ENCODE results near the gene SAMM50. TPM values are rescaled to one million over a fixed set of nuclear protein-coding genes. Genes with fewer than 3 reads are reported as not detected.

Gene SAMM50
- total RNA-seq, 1 experiment from 2014 or later, result 49.1 TPM

GRCh38 chr22:43983808-43984207 lies 28.6 kb downstream of the SAMM50 start:
- Histone ChIP-seq H3K27ac (no peak overlapping the region), H3K4me3 (no peak overlapping the region), H3K27me3 (no peaks in the 10 kb centered on the region), H3K4me1 (no peaks in the 10 kb centered on the region), H3K9me3 (replicated peaks) (no peaks in the 10 kb centered on the region), H3K36me3 (peaks cover 13% of the 10 kb centered on the region)
- DNase-seq, result no peak

GRCh38 chr22:43985532-43985931 lies 30.3 kb downstream of the SAMM50 start:
- Histone ChIP-seq H3K4me1 (no peaks in the 10 kb centered on the region), H3K27ac (no peak overlapping the region), H3K4me3 (no peak overlapping the region), H3K36me3 (peaks cover 13% of the 10 kb centered on the region), H3K9me3 (replicated peaks) (no peaks in the 10 kb centered on the region), H3K27me3 (no peaks in the 10 kb centered on the region)
- DNase-seq, result no peak

DNA sequence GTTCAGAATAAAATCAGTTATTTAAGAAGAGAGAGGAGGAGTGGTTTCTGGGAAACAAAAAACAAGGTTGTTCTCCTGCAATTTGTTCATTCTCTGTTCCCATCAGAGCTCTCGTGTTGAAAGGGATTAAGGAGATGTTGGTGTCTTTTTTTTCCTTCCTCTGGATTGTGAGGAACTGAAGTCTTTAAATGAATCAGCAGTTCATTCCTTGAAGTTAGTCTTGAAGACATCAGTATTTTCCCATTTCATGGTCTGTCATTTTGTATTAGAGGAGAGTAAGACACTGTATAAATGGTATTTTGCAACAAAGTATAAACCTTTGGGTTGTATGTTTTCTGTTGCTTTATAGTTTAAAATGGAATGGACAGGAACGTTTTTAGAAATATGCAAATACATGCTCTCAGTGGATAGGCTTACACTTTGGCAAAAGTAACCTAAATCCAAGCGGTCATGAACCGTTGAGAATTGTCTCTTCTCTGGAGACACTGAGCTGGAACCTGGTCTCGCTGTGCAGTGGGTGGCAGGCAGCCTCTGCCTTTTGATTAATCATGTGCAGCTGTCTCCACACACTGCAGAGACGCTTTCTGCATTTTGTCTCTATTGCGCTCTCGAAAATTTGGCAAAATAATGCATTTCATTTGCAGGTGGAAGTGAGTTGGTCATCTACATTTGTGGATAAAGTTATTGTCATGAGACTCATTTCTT lies 33.0 kb downstream of the SAMM50 start:
- DNase-seq, result peak; percentile 22 to 30
- Histone ChIP-seq H3K9me3 (replicated peaks) (no peaks in the 10 kb centered on the region), H3K27ac (no peak overlapping the region), H3K4me3 (no peak overlapping the region), H3K27me3 (no peaks in the 10 kb centered on the region), H3K4me1 (0 out of 2 replicates have a peak, but pooled peaks cover 1% of the 10 kb centered on the region), H3K36me3 (peaks cover 3% of the 10 kb centered on the region; the same call in 1 of the 2 replicates)

GRCh38 chr22:43988960-43989359 lies 33.7 kb downstream of the SAMM50 start:
- DNase-seq, result no peak
- no peaks in the 10 kb centered on the region for H3K9me3 ChIP-seq (replicated peaks)
- no peaks in the 10 kb centered on the region for H3K27me3 ChIP-seq
- no peak overlapping the region for H3K4me3 ChIP-seq
- no peak overlapping the region for H3K27ac ChIP-seq
- H3K36me3 ChIP-seq, result peaks cover under 1% of the 10 kb centered on the region; the same call in 1 of the 2 replicates
- 0 out of 2 replicates have a peak, but pooled peaks cover 2% of the 10 kb centered on the region for H3K4me1 ChIP-seq

DNA sequence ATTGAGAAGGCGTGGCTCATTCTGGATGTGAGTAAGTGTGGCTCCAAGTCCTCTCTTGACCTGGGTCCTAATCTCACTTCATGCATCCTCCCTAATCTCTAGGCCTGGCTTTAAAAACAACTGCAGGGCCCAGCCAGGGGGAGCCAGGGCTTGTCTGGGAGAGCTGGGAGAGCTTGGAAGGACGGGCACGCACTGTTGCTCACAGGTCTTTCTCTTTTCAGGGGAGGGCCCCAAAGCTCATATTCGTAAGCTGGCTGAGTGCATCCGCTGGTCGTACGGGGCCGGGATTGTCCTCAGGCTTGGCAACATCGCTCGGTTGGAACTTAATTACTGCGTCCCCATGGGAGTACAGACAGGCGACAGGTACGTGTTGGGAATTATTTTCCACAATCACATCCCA lies 34.8 kb downstream of the SAMM50 start:
- H3K36me3 ChIP-seq, result no peaks in the 10 kb centered on the region; the same call in 1 of the 2 replicates
- H3K27me3 ChIP-seq, result no peaks in the 10 kb centered on the region
- no peak for DNase-seq
- H3K27ac ChIP-seq, result no peak overlapping the region
- no peak overlapping the region for H3K4me3 ChIP-seq
- no peaks in the 10 kb centered on the region for H3K9me3 ChIP-seq (replicated peaks)
- H3K4me1 ChIP-seq, result 0 out of 2 replicates have a peak, but pooled peaks cover 2% of the 10 kb centered on the region

GRCh38 chr22:43991316-43992020 lies 36.2 kb downstream of the SAMM50 start:
- no peak overlapping the region for H3K4me3 ChIP-seq
- no peaks in the 10 kb centered on the region for H3K9me3 ChIP-seq (replicated peaks)
- H3K36me3 ChIP-seq, result no peaks in the 10 kb centered on the region; the same call in 1 of the 2 replicates
- 0 out of 2 replicates have a peak, but pooled peaks cover 2% of the 10 kb centered on the region for H3K4me1 ChIP-seq
- no peak overlapping the region for H3K27ac ChIP-seq
- DNase-seq, result no peak
- no peaks in the 10 kb centered on the region for H3K27me3 ChIP-seq

GRCh38 chr22:43992331-43992821 lies 37.1 kb downstream of the SAMM50 start:
- H3K27me3 ChIP-seq, result no peaks in the 10 kb centered on the region
- no peaks in the 10 kb centered on the region; the same call in 1 of the 2 replicates for H3K36me3 ChIP-seq
- H3K9me3 ChIP-seq (replicated peaks), result no peaks in the 10 kb centered on the region
- no peak overlapping the region for H3K27ac ChIP-seq
- H3K4me3 ChIP-seq, result no peak overlapping the region
- DNase-seq, result no peak
- H3K4me1 ChIP-seq, result 0 out of 2 replicates have a peak, but pooled peaks cover 2% of the 10 kb centered on the region

GRCh38 chr22:43993072-43993760 lies 38.0 kb downstream of the SAMM50 start:
- Histone ChIP-seq H3K27ac (no peak overlapping the region), H3K4me3 (no peak overlapping the region), H3K4me1 (0 out of 2 replicates have a peak, but pooled peaks cover 2% of the 10 kb centered on the region), H3K27me3 (no peaks in the 10 kb centered on the region), H3K36me3 (no peaks in the 10 kb centered on the region; the same call in 1 of the 2 replicates), H3K9me3 (replicated peaks) (no peaks in the 10 kb centered on the region)
- peak; percentile 42 to 64 for DNase-seq

DNA sequence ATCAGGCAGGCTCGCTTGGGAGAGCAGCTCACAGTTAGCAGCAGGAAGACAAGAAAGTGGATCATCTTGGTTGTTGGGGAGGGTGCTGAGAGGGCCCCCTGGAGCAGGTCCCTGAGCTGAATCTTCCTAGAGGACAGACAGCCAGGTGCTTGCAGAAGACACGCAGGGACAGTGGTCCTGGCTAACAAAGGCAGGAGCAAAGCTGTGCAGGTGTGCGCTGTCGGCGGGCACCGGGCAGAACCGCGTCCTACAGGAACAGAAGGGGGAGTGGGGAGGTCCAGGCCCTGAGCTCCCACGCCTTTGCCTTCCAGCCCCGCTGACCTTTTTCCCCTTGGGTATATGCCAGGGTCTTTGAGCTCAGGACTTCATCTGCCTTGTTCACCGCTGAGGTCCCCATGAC lies 38.8 kb downstream of the SAMM50 start:
- Histone ChIP-seq H3K4me1 (0 out of 2 replicates have a peak, but pooled peaks cover 2% of the 10 kb centered on the region), H3K9me3 (replicated peaks) (no peaks in the 10 kb centered on the region), H3K4me3 (no peak overlapping the region), H3K36me3 (no peaks in the 10 kb centered on the region; the same call in 1 of the 2 replicates), H3K27ac (no peak overlapping the region), H3K27me3 (no peaks in the 10 kb centered on the region)
- DNase-seq, result no peak

DNA sequence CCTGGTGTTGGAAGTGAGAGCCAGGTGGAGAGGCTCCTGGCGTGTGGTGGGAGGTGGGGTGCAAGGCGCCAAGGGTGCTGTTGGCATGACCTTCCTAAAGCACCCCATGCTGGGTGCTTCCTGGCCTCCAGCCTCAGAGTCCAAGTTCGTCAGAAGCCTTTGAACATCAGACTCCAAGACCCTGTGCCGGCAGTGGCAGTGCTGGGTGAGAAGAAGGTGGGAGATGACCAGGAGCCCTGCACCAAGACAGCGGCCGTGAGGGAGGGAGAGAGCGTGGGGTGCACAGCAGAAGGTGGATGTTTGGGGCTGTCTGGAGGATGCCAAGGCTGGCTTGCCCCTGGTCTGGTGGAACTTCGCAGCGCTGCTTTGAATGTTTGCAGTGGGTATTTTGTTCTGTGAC lies 39.2 kb downstream of the SAMM50 start:
- Histone ChIP-seq H3K4me3 (no peak overlapping the region), H3K27ac (no peak overlapping the region), H3K9me3 (replicated peaks) (no peaks in the 10 kb centered on the region), H3K36me3 (no peaks in the 10 kb centered on the region; the same call in 1 of the 2 replicates), H3K27me3 (no peaks in the 10 kb centered on the region), H3K4me1 (0 out of 2 replicates have a peak, but pooled peaks cover 2% of the 10 kb centered on the region)
- DNase-seq, result no peak

DNA sequence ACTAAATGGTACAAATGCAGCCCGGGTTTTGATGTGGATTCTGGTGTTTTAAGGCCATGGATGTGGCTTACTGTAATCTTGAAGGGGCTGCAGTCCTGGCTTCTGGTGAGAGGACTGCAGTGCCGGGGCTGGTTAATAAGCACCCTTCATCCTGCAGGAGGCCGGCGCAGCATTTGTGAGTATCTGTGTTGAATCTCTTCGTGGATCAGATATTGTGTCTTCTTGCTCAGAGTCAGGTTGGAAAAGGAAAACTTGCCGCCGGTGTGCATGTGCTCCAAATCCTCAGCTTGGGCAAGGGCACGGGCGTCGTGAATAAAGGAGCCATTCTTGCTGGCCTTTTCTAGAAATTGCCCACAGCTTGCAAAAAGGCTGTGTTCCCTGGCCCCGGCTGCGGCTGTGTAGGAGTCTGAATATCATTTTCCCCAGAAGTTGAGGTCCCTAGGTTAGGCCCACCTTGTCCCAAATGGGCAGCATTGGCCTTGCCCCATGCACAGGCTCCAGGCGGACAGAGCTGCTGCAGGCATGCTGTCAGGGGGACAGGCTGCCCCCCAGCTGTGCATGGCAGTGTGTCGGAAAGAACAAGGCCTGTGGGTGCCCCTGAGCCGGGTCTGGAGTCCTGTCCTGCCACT lies 39.9 kb downstream of the SAMM50 start:
- Histone ChIP-seq H3K9me3 (replicated peaks) (no peaks in the 10 kb centered on the region), H3K4me3 (no peak overlapping the region), H3K27me3 (no peaks in the 10 kb centered on the region), H3K36me3 (no peaks in the 10 kb centered on the region; the same call in 1 of the 2 replicates), H3K27ac (no peak overlapping the region), H3K4me1 (0 out of 2 replicates have a peak, but pooled peaks cover 2% of the 10 kb centered on the region)
- no peak for DNase-seq

- Histone ChIP-seq H3K4me3 (no peak overlapping the region), H3K36me3 (no peaks in the 10 kb centered on the region; the same call in 1 of the 2 replicates), H3K27me3 (no peaks in the 10 kb centered on the region), H3K4me1 (0 out of 2 replicates have a peak, but pooled peaks cover 2% of the 10 kb centered on the region), H3K9me3 (replicated peaks) (no peaks in the 10 kb centered on the region), H3K27ac (no peak overlapping the region)
- no peak for DNase-seq
Observed at GRCh38 chr22:43995798-43996169, 40.5 kb downstream of the SAMM50 start.

GRCh38 chr22:43996170-43996980 lies 41.1 kb downstream of the SAMM50 start:
- Histone ChIP-seq H3K9me3 (replicated peaks) (no peaks in the 10 kb centered on the region), H3K27me3 (no peaks in the 10 kb centered on the region), H3K36me3 (no peaks in the 10 kb centered on the region; the same call in 1 of the 2 replicates), H3K4me1 (0 out of 2 replicates have a peak, but pooled peaks cover 2% of the 10 kb centered on the region), H3K27ac (no peak overlapping the region), H3K4me3 (no peak overlapping the region)
- no peak for DNase-seq

Data from SJCRH30 (cell line).